Caki2 (cell line): Measurements from ENCODE around the gene GMPPA. TPM values are rescaled to one million over a fixed set of nuclear protein-coding genes. Genes with fewer than 3 reads are reported as not detected.

Experiments used
- DNase-seq: peaks from one replicate; pipeline ENCODE4 v3.0.0-alpha.2; 2015; ENCODE audit warnings: low read depth
- in situ Hi-C: cut with HindIII; loops from 2 replicates; pipeline ENCODE4 v1.10.0; 2016; ENCODE audit warnings: low sequenced_read_pairs, low pct_unique_long_range_greater_than_20kb, mixed read lengths
- total RNA-seq: library from RNA; depleted of rRNA; stranded (reverse); fragments of >200 nt; shearing (Covaris generic); gene quantifications from 2 replicates; pipeline ENCODE4 v1.2.3, GENCODE V29; 2014; ENCODE audit warnings: low replicate concordance

The GMPPA gene
- total RNA-seq, 1 experiment from 2014 or later: 95.2 TPM

GRCh38 chr2:219527076-219527394, 28.3 kb downstream of the GMPPA start:
- in situ Hi-C loops: no loop called here
- no peak for DNase-seq

GRCh38 chr2:219527472-219527871, 28.8 kb downstream of the GMPPA start:
- in situ Hi-C loops: no loop called here
- DNase-seq: no peak

- peak; percentile 62 for DNase-seq
- in situ Hi-C loops: no loop called here
Observed at GRCh38 chr2:219530048-219530963, 31.6 kb downstream of the GMPPA start.

- in situ Hi-C loops: no loop called here
Observed at GRCh38 chr2:219531639-219532377, 33.1 kb downstream of the GMPPA start.

GRCh38 chr2:219532378-219532649, 33.6 kb downstream of the GMPPA start:
- DNase-seq: no peak
- in situ Hi-C loops: no loop called here

More at GRCh38 chr2:219531639-219532377, 33.1 kb downstream of the GMPPA start:
- no peak for DNase-seq

- in situ Hi-C loops: no loop called here
Observed at GRCh38 chr2:219533930-219534661, 35.4 kb downstream of the GMPPA start.

GRCh38 chr2:219536425-219536824, 37.7 kb downstream of the GMPPA start:
- in situ Hi-C loops: no loop called here
- no peak for DNase-seq

More at GRCh38 chr2:219533930-219534661, 35.4 kb downstream of the GMPPA start:
- DNase-seq: no peak

GRCh38 chr2:219536967-219537366, 38.3 kb downstream of the GMPPA start:
- in situ Hi-C loops: no loop called here
- no peak for DNase-seq

- DNase-seq: no peak
- in situ Hi-C loops: no loop called here
Observed at GRCh38 chr2:219537657-219538488, 39.2 kb downstream of the GMPPA start.

GRCh38 chr2:219538504-219538951, 39.8 kb downstream of the GMPPA start:
- no peak for DNase-seq

GRCh38 chr2:219538956-219539788, 40.5 kb downstream of the GMPPA start:
- DNase-seq: no peak
- in situ Hi-C loops: no loop called here

More at GRCh38 chr2:219538504-219538951, 39.8 kb downstream of the GMPPA start:
- in situ Hi-C loops: no loop called here

GRCh38 chr2:219539926-219540678, 41.4 kb downstream of the GMPPA start:
- DNase-seq: no peak
- in situ Hi-C loops: no loop called here

GRCh38 chr2:219540784-219541504, 42.3 kb downstream of the GMPPA start:
- in situ Hi-C loops: no loop called here

GRCh38 chr2:219541611-219542180, 43.0 kb downstream of the GMPPA start:
- in situ Hi-C loops: no loop called here
- peak; percentile 86 for DNase-seq

More at GRCh38 chr2:219540784-219541504, 42.3 kb downstream of the GMPPA start:
- no peak for DNase-seq

GRCh38 chr2:219542931-219543595, 44.4 kb downstream of the GMPPA start:
- peak; percentile 37 for DNase-seq
- in situ Hi-C loops: no loop called here
